ENCODE results near the gene TGM1.

The TGM1 gene

DNA sequence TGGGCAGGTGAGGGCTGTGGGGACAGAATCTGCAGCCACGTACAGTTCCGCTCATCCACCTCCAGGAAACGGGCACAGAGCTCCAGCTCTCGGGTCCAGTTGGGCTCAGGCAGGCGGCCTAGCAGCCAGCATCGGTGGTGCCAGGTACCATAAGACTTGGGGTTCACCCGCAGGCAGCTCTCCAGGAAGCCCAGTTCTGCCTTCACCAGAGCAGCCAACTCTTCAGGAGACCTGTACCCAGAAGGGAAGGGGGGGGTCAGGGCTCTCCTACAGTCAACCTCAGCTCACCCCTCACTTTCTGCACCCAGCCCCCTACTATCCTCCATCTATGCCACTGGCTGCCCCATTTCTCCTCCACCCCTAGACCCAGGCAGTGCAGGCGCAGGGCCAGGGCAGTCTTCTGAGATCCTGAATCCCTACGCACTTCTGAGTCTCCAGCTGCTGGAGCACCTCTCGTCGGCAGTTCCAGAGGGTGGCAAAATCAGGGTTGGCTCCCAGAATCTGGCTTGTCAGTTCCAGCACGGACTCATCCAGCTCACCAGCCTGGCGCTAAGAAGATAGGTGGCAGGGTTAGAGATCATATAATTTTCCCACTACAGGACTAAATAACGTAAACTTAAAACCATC lies 7.0 kb upstream of the TGM1 start:
- DNase-seq = no peak

DNA sequence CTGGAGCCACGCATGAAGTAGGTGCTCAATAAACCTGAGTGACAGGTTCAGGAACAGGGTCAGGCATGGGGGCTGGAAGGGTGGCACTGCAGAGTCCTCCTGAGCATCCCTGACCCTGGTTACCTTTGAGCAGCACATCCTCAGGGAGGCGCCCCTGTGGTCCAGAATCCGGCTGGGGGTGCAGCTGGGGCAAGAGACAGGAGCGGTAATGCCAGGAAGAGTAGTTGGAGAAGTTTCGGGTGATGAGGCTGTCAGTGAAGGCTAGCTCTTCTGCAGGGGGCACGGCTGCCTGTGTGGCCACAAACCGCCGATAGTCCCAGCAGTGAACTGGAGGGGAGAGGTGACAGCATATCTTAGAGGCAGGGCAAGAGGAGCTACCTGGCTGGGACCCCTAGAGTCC lies 6.4 kb upstream of the TGM1 start:
- DNase-seq = no peak

DNA sequence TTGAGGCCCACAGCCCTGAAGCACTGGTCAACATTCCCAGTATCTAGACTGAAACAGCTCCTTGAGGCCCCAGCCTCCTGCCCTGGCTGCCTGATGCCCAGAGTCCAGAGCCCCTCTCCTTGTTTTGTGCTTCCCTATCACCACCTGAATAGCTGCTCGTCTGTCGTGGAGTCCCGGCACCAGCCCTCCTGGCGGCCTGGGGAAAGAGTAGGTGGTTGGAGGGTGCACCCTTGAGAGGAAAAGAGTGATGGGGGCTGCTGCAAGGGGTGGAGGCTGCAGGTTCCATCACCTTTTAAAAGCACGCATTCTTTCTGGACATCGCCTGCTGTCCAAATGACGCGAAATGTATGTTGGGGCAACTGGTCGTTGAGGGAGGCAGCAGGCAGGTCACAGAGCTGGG lies 5.2 kb upstream of the TGM1 start:
- DNase-seq = no peak

DNA sequence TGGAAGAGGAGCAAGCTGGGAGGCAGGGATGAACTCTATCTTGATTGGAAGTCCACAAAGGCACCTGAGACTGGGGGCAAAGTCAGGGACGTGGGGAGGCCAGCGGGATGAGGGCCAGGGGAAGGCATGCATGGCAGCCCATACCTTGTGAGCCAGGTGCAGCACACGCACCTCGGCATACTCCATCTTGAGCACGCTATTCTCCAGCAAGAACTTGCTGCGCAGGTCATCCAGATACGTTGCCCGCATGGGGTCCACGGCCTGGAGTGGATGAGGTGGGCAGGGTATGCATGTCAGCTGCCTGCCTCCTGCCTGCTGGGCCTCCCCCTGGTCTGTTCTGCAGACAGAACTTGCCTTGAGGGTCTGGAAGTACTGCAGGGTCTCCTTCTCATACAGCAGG lies 4.5 kb upstream of the TGM1 start:
- DNase-seq = no peak

DNA sequence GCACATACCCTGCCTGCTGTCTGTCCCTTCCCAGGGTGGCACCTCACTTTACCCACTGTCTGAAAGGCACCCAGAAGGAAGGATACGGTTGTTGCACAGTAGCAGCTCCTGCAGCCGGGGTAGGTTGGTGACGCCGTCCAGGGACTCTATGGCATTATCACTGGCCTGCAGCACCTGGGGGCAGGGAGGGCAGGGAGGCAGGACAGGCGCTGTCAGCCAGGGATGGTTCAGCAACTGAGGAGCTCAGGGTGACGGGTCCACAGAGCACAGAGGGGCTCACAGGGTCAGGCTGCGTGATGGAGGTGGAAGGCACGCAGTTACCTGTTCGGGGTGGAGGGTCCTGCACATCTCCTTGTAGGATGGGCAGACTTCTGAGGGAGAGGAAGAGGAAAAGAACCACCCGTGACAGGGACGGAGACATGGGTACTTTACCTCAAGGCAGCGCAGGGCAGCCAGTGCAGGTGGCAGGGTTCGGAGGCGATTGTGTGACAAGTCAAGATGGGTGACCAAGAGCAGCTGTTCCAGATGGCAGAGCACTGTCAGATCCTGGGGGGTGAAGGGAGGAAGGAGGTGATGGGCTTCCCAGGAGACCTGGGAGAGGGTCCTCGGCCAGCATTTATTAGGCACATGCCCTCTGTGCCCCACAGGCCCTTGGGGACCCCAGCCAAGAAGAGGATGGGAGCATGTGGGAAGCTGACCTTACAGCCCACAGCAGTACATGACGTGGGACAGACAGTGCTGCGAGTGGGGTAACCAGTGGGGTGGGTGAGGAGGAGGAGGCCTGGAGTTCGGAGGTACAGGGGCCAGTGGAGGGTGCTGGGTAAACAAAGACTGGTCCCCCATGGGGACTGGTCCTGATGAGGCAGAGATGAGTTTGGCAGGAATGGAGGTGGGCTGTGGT lies 3.6 kb upstream of the TGM1 start:
- DNase-seq = no peak

DNA sequence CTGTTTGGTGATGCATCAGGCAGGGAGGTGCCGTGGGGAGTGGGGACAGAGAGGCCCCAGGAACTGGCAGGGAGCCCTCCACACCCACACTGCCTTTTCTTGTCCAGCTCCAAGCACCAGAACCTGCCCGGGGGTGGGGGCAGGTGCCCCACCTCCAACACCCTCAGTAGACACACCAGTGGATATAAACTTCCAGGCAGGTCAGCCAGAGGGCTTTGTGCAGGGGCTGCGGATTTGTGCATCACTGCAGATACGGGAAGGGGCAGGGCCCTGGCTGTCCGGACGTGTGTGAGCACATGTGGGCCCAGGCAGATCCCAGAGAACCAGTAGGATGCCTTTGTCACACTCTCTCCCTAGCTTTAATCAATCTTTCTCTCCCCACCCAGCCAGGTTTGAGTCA lies 1.3 kb upstream of the TGM1 start:
- no peak for DNase-seq

DNA sequence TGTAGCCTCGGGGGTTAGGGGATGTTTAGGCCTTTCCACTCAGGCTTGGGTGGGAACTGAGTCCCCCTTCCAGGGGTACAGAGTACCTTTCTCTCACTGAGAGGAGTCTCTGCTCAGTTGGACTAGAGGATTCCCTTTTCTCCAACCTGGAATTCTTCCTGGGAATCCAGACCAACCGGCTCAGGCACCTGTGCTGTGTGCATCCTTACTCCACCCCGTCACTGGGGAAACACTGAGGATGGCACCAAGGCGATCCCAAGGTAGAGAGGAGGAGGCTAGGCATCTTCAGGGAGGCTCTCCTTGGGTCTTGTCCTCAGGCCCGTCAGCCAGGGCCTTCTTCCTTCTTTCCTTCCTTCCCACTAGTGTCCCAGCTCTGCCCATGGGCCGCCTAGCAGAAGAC lies 871 bp upstream of the TGM1 start:
- no peak for DNase-seq

DNA sequence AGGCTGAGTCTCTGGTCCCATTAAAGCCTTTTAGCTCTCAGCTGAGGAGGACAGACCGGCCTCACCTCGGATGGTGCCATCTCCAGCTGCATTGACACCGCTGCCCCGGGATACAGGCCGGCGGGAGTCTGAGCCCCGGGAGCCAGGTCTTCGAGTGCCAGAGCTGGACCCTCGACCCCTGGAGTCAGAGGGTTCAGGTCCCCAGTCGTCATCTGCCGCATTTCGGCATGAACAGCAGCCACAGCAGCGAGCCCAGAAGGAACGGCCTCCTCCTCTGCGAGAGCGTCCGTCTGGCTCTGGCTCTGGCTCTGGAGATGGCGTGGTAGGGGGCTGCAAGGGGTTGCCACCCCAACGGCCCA lies 1.0 kb downstream of the TGM1 start:
- DNase-seq = no peak

DNA sequence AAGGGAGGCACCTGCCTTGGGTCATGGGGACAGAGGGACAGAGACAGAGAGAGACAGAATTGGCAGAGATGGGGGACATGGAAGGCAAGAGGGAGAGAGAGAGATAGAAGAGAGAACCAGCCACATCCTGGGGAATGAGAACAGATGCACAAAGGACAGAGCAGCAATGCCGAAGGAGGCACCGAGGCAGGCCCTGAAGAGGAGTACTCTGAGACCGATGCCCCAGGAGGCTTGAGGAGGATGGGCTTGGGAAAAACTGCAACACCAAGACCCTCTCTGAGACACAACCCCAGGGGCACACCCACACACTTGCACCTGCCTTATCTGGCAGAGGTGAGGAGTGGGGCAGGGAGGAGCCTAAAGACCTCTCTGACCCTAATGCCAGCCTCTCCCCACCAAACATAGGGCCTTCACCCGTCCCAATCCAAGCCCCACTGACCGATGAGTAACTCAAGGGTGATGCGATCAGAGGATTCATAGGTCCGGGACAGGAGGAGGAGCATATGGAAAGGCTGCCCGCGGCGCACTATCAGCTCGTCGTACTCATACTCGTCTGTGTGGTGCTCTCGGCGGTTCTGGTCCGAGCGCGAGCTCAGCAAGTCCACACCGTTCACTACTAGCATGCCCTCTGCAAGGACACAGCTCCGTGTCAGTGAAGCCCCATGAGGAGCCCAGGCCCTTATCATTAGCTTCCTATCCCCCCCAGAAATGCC lies 1.6 kb downstream of the TGM1 start:
- no peak for DNase-seq

DNA sequence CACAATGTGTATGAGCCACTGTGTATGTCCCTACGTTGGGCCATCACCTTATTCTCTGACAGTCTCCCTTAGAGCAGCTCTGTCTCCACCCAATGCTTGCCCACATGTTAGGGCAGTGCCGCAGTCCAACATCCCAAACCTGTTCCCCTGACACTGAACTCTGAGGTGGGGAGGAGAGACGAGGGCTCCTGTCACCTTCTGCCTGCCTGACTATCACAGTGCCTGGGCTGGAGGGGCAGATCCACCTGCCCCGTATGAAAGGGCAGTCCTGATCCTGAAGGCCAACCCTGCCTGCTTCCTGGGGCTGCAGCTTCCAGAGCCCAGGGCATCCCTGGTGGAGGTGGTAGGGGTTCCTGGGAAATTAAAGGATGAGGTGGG lies 2.2 kb downstream of the TGM1 start:
- DNase-seq = no peak

DNA sequence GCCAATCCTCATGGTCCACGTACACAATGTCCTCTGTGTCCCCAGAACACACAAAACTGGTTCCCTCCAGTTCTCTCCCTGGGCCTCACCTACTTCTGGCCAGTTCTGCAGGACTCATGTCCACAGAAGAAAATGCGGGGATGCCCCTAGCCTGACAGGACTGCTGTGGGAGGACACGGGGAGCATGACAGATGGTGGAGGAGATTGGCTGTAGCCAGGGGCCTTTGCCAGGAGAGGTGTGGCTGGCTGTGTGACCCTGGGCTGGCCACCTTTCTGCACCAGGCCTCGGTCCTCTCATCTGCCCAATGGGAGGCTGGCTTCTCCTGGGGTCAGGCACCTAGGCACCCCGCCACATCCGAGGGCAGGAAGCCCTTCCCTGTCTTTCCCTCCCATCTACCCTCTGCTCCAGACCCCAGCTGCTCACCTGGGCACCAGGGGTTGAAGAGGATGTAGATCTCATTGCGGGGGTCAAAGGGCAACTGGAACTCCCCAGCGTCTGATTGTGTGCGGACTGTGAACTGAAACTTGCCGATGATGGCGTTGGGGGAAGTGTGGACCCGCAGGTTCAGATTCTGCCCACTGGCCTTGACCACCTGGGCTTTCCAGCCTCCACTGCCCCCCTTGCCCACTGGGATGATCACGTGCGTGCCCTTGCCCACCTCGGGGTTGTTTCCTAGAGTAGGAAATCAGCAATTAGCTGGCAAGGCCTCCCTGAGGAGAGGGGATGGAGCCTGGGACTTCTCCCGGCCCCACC lies 2.8 kb downstream of the TGM1 start:
- DNase-seq = no peak

DNA sequence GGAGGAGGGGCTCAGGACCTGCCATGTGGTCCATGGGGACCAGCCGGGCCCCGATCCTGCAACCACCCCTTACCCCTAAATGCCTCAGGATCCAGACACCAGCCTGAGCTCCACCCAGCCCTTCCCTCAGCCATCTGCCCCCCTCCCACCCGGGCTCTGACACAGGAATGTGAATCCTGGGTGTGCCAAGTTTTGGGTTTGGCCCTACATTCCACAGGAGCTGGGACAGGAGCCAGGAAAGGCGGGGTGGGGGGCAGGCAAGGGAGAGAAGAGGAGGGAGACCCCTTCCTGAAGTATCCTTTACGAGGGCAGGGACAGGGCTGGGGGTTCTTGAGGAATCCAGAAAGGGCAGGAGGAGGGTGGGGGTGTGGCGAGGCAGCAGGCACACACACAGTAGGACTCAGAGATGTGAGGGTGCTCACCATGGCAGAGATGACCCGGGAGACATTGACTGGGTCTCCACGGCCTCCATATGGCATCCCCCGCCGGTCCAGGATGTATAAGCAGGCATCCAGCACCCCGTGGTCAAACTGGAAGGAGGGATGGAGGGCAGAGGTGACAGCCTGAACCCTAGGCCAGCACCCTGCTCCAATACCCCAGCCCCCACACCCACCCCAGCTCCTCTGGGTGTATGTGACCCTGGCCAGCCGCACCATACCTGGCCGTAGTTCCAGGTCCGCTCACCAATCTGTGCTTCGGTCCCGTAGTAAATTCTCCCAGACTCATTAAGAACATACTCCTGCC lies 3.5 kb downstream of the TGM1 start:
- DNase-seq = no peak

DNA sequence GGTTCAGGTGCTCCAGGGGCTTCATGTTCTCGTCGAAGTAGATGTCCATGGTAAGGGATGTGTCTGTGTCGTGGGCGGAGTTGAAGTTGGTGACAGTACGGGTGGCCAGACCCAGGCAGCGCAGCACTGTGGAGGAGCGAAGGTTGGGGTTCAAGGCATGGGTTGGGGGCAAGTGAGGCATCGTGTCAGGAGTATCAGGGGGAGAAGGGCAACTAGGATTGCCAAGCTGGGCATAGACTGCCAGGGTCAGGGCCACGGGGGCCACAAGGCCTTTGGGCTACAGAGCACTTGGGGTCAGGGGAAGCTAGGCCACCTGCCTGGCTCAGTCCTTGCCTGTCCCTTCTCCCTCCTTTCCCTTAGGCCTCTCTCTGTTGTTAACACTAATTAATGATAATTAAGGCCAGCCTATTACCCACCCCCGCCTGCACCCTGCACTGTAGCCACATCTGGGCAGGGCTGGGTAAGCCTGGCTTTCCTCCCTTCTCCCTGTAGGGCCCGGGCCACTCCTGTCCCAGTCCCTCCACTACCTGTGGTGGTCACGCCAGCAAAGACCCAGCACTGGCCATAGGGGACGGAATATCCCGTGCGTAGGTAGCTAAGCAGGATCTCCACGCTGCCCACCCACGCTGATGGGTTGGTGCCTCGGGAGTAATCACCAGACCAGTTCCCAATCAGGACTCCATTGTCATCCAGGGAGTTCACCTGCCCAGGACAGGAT lies 4.3 kb downstream of the TGM1 start:
- DNase-seq = no peak

DNA sequence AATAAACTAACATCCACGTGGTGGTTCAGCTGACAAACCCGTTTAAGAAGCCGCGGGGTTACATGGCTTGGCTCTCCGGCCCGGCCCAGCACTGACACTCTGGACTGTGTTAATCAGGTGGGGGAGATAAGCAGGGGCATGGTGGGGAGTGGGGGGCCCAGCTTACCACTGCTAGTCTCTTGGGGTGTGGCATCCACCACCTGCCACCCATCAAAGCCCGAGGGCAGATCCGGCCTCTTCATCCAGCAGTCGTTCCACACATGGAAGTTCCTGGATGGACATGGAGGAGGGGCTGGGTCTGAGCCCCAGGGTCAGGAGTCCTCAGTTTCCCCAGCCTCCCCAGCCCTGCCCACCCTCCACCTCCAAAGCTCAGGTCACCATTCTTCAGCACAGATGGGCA lies 4.9 kb downstream of the TGM1 start:
- no peak for DNase-seq

DNA sequence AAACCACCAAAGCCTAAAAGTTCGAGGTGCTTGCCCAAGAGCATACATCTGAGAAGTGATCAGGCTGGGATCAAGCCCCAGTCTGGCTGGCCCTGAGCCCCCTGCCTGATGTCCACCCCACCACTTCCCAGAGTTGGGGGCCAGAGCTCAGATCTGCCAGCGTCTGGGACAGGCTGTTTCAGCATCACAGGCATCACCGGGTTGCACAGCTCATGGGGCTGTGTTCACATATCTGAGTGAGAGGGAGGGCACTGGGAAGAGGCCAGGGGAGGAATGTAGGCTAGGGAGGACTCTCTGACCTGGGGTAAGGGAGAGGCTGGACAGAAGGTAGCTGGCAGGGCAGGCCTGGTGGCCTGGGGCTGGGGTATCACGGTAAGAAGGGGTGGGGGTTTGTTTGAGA lies 6.0 kb downstream of the TGM1 start:
- no peak for DNase-seq

DNA sequence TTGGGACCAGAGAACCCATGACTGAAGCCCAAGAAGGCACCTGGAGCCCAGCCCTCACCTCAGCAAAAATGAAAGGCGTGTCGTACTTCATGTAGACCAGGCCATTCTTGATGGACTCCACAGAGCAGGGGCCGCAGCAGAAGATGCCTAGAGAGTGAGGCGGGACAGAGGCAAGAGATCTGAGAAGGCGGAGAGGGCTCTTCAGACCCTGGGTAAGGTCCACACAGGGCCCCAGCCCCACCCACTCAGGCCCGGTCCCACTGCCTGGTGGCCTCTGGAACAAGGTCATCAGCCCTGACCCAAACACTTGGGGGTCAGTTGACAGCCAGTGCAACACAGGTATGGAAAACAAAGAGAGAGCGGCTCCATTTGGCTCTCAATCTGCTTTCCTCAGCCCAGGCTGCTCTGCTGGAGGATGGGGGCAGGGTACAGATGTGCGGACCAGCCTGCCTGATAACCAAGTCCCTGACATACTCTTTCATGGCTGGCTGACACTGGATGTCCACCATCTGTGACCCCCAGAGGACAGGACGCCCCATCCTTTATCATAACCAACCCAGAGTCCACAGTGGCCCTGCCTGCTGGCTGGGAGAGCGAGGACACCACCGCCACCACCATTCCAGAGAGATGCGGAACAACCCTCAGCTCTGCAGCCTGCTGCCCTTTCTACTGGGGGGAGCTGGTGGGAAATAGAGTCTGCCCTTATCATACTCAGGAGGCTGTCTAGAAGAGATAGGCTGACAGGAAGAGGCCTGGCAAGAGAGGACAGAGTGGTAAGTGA lies 6.9 kb downstream of the TGM1 start:
- no peak for DNase-seq

DNA sequence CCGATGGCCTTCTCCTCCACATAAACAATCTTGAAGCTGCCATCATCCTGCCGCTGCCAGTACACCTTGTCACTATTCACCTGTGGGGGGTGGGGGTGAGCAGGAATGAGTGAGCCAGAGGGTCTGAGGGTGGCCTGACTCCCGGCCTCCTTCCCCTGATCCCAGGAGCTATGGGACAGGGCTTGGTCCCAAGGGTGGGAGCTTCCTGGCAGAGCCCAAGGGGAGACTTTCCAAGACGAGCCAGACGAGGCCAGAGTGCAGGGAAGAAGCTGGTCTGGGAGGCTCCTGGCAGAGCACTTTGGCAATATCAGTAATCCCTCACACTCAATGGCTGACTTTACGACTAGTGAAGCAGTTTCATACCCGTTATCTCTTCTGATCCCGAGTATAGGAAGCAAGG lies 7.5 kb downstream of the TGM1 start:
- DNase-seq = no peak

DNA sequence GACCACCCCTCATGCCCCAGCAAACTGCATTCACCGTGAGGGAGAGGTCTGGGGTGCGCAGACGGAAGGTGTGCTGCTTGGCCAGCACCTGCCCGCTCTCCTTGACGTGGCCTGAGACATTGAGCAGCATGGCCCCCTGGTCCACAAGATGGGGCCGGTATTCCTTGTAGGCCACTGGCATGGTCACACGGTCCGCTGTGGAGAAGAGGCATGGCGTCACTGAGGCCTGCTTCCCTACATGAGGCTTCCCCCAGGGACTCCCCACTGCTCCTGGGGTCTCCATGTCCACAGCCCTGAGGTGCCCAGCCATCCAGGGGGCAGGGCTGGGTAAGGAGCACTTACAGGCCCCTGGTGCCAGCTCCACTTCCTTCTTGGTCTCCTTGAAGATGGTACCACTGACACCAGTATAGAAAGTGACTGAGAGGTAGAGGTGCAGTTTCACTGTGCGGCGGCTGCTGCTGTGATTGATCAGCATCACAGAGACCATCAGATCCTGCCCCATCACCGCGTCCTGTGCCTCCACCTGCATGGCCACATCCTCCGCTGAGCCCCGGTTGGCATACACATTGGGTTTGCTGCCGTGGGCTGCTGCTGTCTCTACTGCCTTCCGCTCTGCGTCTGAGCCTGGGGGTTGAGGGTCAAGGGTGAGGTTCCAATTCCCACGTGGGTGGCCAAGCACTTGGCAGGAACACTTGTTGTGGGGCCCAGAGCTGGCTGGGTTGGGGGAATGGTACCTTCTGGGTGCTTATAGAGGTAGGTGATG lies 8.2 kb downstream of the TGM1 start:
- DNase-seq = no peak

DNA sequence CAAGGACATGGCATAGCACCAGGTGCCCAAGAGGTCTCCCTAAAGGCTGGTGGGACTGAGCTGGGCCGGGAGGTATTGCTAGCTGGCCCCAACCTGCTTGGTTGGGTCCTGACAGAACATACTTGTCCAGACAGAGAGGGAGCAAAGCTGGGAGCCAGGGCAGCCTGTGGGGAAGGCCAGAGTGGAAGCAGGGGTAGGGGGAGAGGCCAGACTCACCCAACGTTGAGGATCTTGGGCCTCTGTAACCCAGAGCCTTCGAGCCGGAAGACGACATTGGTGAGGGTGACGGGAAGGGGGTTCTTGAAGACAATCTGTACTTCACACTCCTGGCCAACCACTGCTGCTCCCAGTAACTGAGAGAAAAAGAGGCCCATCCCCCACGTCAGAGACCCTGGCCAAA lies 9.0 kb downstream of the TGM1 start:
- no peak for DNase-seq
